LNCaP clone FGC (cell line): ENCODE measurements around the gene HMCES.
"Not testable (repeated sequence)": the region's sequence is repeated elsewhere in the genome, so short reads cannot be mapped to it uniquely, and the experiment has no call there.

Source experiments
- DNase-seq: peaks from one replicate; pipeline ENCODE4 v3.0.0-alpha.2; 2011; ENCODE audit warnings: low read depth
- H3K4me3 ChIP-seq: 2 replicates; pipeline ENCODE4 v1.5.1; 2011; ENCODE audit warnings: mild to moderate bottlenecking, low read depth, low read length, control low read depth
- TF ChIP-seq, protein P1 (sequence below): IDR thresholded peaks from 2 replicates; pipeline ENCODE4 v1.5.1; 2012; ENCODE audit warnings: mild to moderate bottlenecking; ENCODE audit not compliant: control insufficient read depth, insufficient read depth; ENCODE audit errors: extremely low read depth

The HMCES gene

DNA sequence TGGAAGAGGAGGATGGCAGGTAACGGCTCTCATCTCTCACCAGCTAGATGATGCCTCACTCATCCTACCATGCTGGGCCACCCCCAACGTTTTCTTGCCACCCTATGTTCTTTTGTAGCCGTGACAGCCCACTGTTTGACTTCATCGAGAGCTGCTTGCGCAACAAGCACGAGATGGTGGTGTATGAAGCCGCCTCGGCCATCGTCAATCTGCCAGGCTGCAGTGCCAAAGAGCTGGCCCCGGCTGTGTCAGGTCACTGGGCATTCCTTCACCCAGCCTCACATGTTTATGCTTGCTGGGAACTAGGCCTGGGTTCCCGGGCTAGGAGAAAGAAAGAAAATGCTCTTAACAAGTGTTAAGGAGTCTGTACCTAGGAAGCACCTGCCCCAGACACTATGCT, 21.1 kb upstream of the HMCES start:
- DNase-seq: no peak
- TF ChIP-seq, protein P1, sequence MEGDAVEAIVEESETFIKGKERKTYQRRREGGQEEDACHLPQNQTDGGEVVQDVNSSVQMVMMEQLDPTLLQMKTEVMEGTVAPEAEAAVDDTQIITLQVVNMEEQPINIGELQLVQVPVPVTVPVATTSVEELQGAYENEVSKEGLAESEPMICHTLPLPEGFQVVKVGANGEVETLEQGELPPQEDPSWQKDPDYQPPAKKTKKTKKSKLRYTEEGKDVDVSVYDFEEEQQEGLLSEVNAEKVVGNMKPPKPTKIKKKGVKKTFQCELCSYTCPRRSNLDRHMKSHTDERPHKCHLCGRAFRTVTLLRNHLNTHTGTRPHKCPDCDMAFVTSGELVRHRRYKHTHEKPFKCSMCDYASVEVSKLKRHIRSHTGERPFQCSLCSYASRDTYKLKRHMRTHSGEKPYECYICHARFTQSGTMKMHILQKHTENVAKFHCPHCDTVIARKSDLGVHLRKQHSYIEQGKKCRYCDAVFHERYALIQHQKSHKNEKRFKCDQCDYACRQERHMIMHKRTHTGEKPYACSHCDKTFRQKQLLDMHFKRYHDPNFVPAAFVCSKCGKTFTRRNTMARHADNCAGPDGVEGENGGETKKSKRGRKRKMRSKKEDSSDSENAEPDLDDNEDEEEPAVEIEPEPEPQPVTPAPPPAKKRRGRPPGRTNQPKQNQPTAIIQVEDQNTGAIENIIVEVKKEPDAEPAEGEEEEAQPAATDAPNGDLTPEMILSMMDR: no peak
- no peak overlapping the region for H3K4me3 ChIP-seq

DNA sequence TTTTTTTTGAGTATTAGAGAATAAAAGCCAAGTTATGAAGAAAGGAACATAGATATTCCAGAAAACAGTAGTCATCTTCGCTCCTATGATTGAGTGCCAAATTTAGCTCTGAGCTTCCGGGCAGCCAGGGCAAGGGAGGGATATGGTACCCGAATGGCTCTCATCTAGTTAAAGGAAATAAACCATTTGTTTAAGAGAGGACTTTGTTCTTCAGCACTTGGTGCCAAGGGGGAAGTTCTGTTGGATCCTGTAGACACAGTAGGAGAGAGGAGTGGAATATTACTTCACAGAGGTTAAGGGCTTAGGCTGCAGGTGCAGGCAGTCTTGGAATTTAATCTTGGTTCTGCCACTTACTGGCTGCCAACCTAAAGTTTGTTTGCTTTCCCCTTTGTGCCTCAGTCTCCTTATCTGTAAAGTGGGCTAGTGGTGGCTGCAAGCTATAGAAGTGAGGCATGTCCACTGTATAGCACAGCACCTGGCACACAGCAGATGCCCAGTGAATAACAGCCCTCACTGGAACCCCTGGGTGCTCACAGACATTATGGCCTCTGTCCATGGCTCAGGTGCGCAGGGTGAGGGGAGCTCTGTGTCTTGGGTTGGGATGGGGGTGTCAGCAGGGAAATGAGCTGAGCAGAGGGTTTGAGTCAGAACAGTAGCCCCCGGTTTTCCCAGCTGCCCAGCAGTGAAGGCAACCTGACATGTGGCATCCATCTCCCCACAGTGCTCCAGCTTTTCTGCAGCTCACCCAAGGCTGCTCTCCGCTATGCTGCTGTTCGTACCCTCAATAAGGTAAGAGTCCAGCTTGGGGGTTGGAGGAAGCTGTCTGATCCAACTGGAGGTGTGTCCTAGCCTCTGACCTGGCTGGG, 18.8 kb upstream of the HMCES start:
- TF ChIP-seq, protein P1: no peak
- no peak overlapping the region for H3K4me3 ChIP-seq
- no peak for DNase-seq

DNA sequence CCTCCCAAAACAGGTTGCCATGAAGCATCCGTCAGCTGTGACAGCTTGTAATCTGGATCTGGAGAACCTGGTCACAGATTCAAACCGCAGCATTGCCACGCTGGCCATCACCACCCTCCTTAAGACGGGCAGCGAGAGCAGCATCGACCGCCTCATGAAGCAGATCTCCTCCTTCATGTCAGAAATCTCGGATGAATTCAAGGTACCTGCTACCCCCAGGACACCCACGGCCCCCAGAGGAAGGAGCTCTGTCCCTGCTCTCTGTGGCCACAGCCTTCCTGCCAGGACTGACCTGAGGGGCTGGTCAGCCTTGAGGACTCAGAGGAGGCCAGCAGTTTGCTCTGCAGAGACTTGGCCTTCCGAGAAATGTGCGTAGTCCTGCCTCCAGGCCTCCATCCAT, 18.1 kb upstream of the HMCES start:
- no peak for DNase-seq
- TF ChIP-seq, protein P1: no peak
- no peak overlapping the region for H3K4me3 ChIP-seq

DNA sequence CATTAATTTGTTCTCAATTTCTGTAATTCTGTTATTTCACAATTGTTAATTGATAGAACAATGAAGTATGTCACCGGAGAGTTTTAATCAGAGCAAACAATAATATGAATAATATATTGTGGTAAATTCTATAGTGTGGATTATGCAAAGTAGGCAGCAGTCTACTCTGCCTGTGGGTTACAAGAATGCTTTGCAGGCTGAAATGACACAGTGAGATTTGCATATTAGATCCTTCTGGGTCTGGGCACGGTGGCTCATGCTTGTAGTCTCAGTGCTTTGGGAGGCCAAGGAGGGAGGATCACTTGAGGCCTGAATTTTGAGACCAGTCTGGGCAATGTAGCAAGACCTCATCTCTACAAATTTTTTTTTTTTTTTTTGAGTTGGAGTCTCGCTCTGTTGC, 16.8 kb upstream of the HMCES start:
- no peak for DNase-seq
- H3K4me3 ChIP-seq: no peak overlapping the region
- TF ChIP-seq, protein P1: no peak

DNA sequence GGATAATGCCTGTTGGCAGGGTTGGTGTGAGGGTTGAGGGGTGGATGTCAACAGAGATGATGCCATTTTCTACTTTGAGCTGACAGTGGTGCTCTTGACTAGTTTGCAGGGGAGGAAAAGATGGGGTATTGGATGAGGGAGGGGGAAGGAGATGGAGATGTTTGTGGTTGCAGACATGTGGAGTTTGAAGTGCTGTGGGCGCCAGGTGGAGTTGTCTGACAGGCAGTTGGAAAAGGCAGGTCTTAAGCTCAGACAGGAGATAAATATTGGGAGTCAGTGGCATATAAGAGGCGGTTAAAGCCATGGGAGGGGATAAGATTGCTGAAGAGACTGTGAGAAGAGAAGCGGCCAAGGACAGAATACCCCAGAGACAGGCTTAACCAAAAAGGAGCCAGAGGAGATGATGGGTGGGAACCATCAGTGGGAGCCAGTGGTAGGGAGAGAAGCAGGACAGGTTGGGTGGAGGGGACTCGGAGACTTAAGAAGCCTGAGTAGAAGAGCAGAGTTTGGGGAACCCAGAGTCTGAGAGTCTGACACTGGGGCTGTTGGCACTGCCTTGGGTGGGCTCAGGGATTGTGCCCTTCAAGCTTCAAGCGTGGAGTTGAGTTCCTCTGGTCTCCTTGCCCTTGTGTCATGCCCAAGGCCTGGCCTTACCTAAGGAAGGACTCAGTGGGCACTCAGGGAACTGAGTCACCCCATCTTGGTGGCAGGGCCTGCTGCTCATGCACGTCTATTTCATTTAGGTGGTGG, 15.3 kb upstream of the HMCES start:
- H3K4me3 ChIP-seq: no peak overlapping the region
- TF ChIP-seq, protein P1: no peak
- DNase-seq: no peak

DNA sequence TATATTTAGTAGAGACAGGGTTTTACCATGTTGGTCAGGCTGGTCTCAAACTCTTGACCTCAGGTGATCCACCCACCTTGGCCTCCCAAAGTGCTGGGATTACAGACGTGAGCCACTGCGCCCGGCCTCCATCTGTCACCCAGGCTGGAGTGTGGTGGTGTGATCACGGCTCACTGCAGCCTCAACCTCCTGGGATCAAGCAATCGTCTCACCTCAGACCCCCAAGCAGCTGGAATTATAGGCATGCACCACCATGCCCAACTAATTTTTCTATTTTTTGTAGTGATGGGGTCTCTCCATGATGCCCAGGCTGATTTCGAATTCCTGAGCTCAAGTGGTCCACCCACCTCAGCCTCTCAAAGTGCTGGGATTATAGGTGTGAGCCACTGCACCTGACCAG, 13.7 kb upstream of the HMCES start:
- H3K4me3 ChIP-seq, DNase-seq: not testable (repeated sequence)

DNA sequence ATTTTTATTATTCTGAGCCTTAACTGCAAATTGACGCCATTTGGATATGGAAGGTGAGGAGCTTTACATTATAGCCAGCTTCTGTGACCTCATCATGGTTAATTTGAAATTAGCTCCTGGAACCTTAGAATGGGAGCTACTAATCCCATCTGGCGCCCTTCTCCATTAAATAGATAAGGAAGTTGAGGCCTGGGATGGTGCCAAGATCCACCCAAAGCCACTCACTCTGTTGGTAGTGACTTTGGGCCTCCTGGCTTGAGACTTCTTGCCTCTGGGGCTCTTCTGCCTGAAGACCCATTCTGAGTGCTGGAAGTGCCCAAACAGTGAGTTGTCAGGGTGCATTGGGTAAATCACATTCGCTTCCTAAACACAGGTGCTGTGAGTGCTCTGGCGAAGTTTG, 12.0 kb upstream of the HMCES start:
- TF ChIP-seq, protein P1: no peak
- H3K4me3 ChIP-seq: no peak overlapping the region
- no peak for DNase-seq
